Sigmoid colon (tissue), 7 donors: ENCODE data around the gene IQGAP1. TPM values are rescaled to one million over a fixed set of nuclear protein-coding genes. Genes with fewer than 3 reads are reported as not detected.

ENCODE experiments used
- DNase-seq: peaks from one replicate; pipeline ENCODE4 v3.0.0-alpha.2; 2019
- H3K27ac ChIP-seq, 4 donors: fragments of 200-600 bp; sonication (generic); one replicate each; pipeline ENCODE4 v1.5.1; 2016 to 2019; ENCODE audit warnings: mild to moderate bottlenecking in 1 of 4
- H3K27me3 ChIP-seq, 3 donors: fragments of 200-600 bp; sonication (generic); one replicate each; pipeline ENCODE4 v1.5.1; 2019; ENCODE audit warnings: mild to moderate bottlenecking in 1 of 3
- H3K36me3 ChIP-seq, 4 donors: fragments of 200-600 bp; sonication (generic); one replicate each; pipeline ENCODE4 v1.5.1; 2016 to 2019
- H3K4me1 ChIP-seq, 4 donors: fragments of 200-600 bp; sonication (generic); one replicate each; pipeline ENCODE4 v1.5.1; 2017 to 2019
- H3K4me3 ChIP-seq, 4 donors: fragments of 200-600 bp; sonication (generic); one replicate each; pipeline ENCODE4 v1.5.1; 2017 to 2019; ENCODE audit warnings: mild to moderate bottlenecking in 2 of 4, moderate library complexity in 1 of 4
- H3K9me3 ChIP-seq, 4 donors: fragments of 200-600 bp in 3 of 4; sonication (generic) in 3 of 4; one replicate each; pipeline versions ENCODE4 v1.5.1 to v1.6.1; 2013 to 2019
- EP300 ChIP-seq, 4 donors: sonication (generic); formaldehyde crosslinking; IDR thresholded peaks; one replicate each; pipeline ENCODE4 v1.6.1; 2017; ENCODE audit warnings: antibody characterized with exemption in 4 of 4
- POLR2A ChIP-seq, 2 donors: fragments of 450-650 bp; IDR thresholded peaks; one replicate each; pipeline ENCODE4 v1.6.1; 2016; ENCODE audit warnings: antibody characterized with exemption in 2 of 2, mild to moderate bottlenecking in 2 of 2, moderate library complexity in 2 of 2
- POLR2AphosphoS5 ChIP-seq, 4 donors: sonication (generic); formaldehyde crosslinking; IDR thresholded peaks; one replicate each; pipeline ENCODE4 v1.6.1; 2017; ENCODE audit warnings: antibody characterized with exemption in 4 of 4
- WGBS, 2 donors: extraction: QIAGEN DNeasy Blood & Tissue Kit; methylation state at CpG; one replicate each; pipeline ENCODE4 v1.1.7; 2013; 5-methylcytosine and 5-hydroxymethylcytosine counted together
- intact Hi-C: fragments of 100-400 bp; cut with DNase I; formaldehyde crosslinking; loops from one replicate; pipeline ENCODE4 v1.15.1; 2023
- polyA plus RNA-seq, 3 donors: library from polyadenylated mRNA; stranded (reverse); fragments of 200-250 nt; gene quantifications; one replicate each; pipeline ENCODE4 v1.2.3, GENCODE V29; 2013
- total RNA-seq, 4 donors: library from RNA; depleted of rRNA; stranded (reverse); fragments of >200 nt; gene quantifications; one replicate each; pipeline ENCODE4 v1.1.0, GENCODE V29; 2016
- TF ChIP-seq, protein P1 (sequence below), 4 experiments: fragments of 450-650 bp in 3 of 4; fragments of 200-600 bp in 1 of 4; IDR thresholded peaks; one replicate each; pipeline ENCODE4 v1.5.1; 2016 to 2019; ENCODE audit warnings: antibody characterized with exemption in 4 of 4, mild to moderate bottlenecking in 3 of 4, moderate library complexity in 2 of 4
- donor health status: healthy with polysubstance abuse.
- donor health status: Bipolar disorder and iron deficiency.
- donor health status: healthy.

IQGAP1 gene
- total and polyA plus RNA-seq, 7 donors, result 96.7 to 283 (median 135) TPM

DNA sequence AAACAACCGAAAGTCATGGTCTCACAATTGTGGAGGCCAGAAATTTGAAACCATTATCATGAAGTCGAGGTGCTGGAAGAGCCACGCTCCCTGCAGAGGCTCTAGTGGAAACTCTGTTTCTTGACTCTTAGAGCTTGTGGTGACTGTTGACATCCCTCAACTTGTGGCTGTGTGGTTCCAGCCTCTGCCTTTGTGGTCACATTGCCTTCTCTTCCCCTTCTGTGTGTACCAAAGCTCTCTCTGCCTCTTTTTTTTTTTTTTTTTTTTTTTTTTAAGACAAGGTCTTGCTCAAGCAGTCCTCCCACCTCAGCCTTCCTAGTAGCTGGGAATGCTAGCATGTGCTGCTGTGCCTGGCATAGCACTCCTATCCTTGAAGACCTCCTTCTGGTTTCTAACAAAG, 93.0 kb downstream of the IQGAP1 start:
- DNase-seq, result no peak
- Histone ChIP-seq H3K9me3 (no peaks in the 10 kb centered on the region), H3K4me1 (peaks cover 0 to 11% (median 5%) of the 10 kb centered on the region in 4 donors), H3K27me3 (no peaks in the 10 kb centered on the region), H3K27ac (peak overlapping the region in 1 of 4 donors; percentile 37), H3K36me3 (peaks cover 20 to 99% (median 66%) of the 10 kb centered on the region in 4 donors), H3K4me3 (no peak overlapping the region)
- TF ChIP-seq POLR2A (IDR thresholded peaks at IDR 0.05), result no peak
- TF ChIP-seq POLR2AphosphoS5 (IDR thresholded peaks at IDR 0.05), result no peak
- TF ChIP-seq EP300 (IDR thresholded peaks at IDR 0.05), result no peak
- TF ChIP-seq, protein P1, sequence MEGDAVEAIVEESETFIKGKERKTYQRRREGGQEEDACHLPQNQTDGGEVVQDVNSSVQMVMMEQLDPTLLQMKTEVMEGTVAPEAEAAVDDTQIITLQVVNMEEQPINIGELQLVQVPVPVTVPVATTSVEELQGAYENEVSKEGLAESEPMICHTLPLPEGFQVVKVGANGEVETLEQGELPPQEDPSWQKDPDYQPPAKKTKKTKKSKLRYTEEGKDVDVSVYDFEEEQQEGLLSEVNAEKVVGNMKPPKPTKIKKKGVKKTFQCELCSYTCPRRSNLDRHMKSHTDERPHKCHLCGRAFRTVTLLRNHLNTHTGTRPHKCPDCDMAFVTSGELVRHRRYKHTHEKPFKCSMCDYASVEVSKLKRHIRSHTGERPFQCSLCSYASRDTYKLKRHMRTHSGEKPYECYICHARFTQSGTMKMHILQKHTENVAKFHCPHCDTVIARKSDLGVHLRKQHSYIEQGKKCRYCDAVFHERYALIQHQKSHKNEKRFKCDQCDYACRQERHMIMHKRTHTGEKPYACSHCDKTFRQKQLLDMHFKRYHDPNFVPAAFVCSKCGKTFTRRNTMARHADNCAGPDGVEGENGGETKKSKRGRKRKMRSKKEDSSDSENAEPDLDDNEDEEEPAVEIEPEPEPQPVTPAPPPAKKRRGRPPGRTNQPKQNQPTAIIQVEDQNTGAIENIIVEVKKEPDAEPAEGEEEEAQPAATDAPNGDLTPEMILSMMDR (IDR thresholded peaks at IDR 0.05), result no peak
- intact Hi-C loops, result no loop called here
- 61 to 85% methylated on average over 3 of the region's 3 CpGs for WGBS, 2 donors

DNA sequence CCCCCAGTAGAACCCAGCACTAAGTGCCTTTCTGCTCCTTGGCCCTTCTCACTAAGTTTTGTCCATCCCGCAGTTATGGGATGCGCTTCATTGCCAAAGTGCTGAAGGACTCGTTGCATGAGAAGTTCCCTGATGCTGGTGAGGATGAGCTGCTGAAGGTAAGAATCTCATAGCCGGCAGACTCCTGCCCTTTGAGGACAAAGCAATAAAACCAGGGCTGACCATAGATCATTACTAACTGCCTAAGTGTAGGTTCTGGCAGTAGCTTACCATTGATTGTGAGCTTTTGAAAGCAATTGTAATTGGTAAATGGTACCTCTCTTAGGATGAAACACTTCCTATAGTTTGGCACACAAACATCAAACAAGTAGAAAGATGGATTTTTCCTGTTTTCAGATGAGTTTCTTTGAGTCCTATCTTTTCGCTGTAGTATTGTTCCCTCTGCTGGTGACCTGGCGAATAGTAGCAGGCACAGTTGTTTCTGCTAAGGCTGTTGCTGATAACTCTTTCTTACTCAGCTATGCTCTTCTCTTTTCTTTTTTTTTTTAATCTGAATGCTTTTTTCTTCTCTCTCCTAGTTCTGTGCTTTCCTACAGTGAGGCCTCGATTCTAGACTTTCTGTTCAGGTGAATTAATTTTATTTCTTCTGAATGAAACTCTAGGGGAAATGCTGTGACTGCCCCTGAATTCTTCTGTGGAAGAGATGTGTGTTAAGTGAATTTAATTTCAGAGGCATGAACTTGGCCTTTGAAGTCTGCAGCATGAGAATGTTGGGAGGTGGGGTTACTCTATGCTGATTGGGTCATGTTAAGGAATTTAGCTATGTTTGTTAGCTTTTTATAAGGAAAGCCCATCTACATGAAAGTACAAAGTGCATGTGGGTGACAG, 94.3 kb downstream of the IQGAP1 start:
- intact Hi-C loops, result loop anchor here (1.0 kb wide), 2 partner anchors 120 to 162 kb away; no protein-coding TSS in a partner anchor
- H3K27ac ChIP-seq, result peak overlapping the region in 3 of 4 donors; percentile 24 to 49 (median 29)
- H3K27me3 ChIP-seq, result no peaks in the 10 kb centered on the region
- no peak for DNase-seq
- H3K36me3 ChIP-seq, result peaks cover 21 to 99% (median 67%) of the 10 kb centered on the region in 4 donors
- no peak overlapping the region for H3K4me3 ChIP-seq
- no peaks in the 10 kb centered on the region for H3K9me3 ChIP-seq
- WGBS, 2 donors, result 48 to 60% methylated on average over 7 of the region's 7 CpGs
- H3K4me1 ChIP-seq, result peaks cover 0 to 11% (median 5%) of the 10 kb centered on the region in 4 donors
- peak in 2 of 4 donors; percentile 19 to 28 for TF ChIP-seq POLR2AphosphoS5 (IDR thresholded peaks at IDR 0.05)
- no peak for TF ChIP-seq POLR2A (IDR thresholded peaks at IDR 0.05)
- TF ChIP-seq, protein P1 (IDR thresholded peaks at IDR 0.05), result peak; percentile 54 to 91 (median 79)
- TF ChIP-seq EP300 (IDR thresholded peaks at IDR 0.05), result no peak

DNA sequence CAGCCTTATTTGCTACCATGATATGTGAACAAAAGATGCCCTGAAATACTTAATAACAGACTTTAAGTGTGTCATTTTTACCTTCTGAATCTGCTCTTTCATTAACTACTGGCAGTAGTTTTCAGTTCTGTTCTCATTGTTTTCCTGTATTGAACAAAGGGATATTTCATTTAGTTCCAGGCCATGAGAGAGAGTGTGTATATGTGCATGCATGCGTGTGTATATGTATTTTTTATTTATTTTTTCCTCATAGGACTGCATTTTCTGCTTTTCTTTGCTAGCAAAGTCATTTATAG, 94.9 kb downstream of the IQGAP1 start:
- H3K27me3 ChIP-seq, result no peaks in the 10 kb centered on the region
- peaks cover 0 to 11% (median 5%) of the 10 kb centered on the region in 4 donors for H3K4me1 ChIP-seq
- no peak for DNase-seq
- H3K4me3 ChIP-seq, result no peak overlapping the region
- intact Hi-C loops, result no loop called here
- 40 to 95% methylated on average over 1 of the region's 1 CpG for WGBS, 2 donors
- H3K27ac ChIP-seq, result no peak overlapping the region
- peaks cover 23 to 99% (median 67%) of the 10 kb centered on the region in 4 donors for H3K36me3 ChIP-seq
- TF ChIP-seq EP300 (IDR thresholded peaks at IDR 0.05) (no peak), POLR2AphosphoS5 (IDR thresholded peaks at IDR 0.05) (no peak), POLR2A (IDR thresholded peaks at IDR 0.05) (no peak)
- TF ChIP-seq, protein P1 (IDR thresholded peaks at IDR 0.05), result no peak
- no peaks in the 10 kb centered on the region for H3K9me3 ChIP-seq

DNA sequence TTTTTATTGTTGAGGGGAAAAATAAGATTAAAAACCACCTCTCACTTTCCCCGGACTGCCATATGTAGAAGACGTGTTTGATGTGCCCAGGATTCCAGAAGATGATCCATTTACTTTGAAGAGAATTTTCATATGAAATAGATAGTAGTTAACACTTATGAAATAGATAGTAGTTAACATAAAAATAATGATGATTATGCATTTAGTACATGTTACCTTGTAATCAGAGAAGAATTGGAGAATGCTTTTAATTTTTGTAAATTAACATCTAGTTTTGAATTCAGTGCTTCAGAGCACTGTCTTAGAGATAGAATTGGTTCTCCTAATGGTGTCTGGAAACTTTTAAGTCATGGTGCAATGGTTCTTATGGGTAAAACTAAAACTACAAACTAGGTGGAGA, 95.6 kb downstream of the IQGAP1 start:
- WGBS, 2 donors, result 96 to 98% methylated on average over 2 of the region's 2 CpGs
- TF ChIP-seq EP300 (IDR thresholded peaks at IDR 0.05), result no peak
- TF ChIP-seq POLR2A (IDR thresholded peaks at IDR 0.05), result no peak
- TF ChIP-seq POLR2AphosphoS5 (IDR thresholded peaks at IDR 0.05), result no peak
- TF ChIP-seq, protein P1 (IDR thresholded peaks at IDR 0.05), result no peak
- intact Hi-C loops, result no loop called here

More for the DNA sequence above, 95.6 kb downstream of the IQGAP1 start:
- Histone ChIP-seq H3K36me3 (peaks cover 19 to 99% (median 65%) of the 10 kb centered on the region in 4 donors), H3K9me3 (no peaks in the 10 kb centered on the region), H3K4me3 (no peak overlapping the region), H3K27ac (no peak overlapping the region), H3K27me3 (no peaks in the 10 kb centered on the region), H3K4me1 (peaks cover 0 to 11% (median 5%) of the 10 kb centered on the region in 4 donors)
- no peak for DNase-seq
